ENCODE data around the gene ANGPTL4.
A peak's percentile ranks its signal among the peaks of the same experiment; 100 is the strongest.
"Not testable (repeated sequence)": the region's sequence is repeated elsewhere in the genome, so short reads cannot be mapped to it uniquely, and the experiment has no call there.

ANGPTL4 gene

GRCh38 chr19:8334458-8335342 lies 29.3 kb upstream of the ANGPTL4 start:
- DNase-seq (ENCODE audit: low spot score): no peak

DNA sequence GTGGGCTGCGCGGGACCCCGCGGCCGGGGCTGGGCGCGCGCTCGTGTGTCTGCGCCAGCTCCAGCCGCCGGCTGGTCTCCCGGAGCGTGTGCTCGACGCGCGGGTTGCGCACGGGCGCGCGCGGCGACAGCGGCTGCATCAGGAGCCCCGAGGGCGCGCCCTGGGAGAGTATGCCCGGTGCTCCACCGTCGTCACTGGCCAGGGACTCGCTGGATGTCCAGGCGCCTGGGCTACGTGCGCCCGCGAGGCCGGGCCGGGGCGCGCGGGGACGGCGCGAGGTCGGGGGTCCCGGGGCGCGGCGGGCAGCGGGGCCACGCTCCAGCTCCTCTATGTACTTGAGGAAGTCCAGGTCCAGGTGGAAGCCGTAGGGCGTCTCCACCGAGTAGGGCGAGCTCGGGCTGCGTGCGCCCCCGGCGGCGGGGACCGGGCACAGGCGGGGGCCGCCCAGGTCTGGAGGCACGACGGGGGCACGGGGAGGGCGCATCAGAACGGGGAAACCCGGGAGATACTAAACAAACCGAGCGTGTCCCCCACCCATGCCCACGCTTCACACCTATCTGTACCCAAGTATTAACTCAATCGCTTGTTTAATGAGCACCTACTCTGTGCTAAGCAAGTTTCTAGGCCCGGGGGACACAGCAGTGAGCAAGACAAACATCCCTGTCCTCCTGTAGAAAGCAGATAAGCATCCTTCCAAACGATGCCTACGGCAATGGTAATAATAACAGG lies 28.4 kb upstream of the ANGPTL4 start:
- DNase-seq (ENCODE audit: low spot score): no peak

GRCh38 chr19:8336072-8336569 lies 27.8 kb upstream of the ANGPTL4 start:
- DNase-seq (ENCODE audit: low spot score): no peak

- no peak for DNase-seq (ENCODE audit: low spot score)
Measured at GRCh38 chr19:8336660-8337059, 27.3 kb upstream of the ANGPTL4 start.

DNA sequence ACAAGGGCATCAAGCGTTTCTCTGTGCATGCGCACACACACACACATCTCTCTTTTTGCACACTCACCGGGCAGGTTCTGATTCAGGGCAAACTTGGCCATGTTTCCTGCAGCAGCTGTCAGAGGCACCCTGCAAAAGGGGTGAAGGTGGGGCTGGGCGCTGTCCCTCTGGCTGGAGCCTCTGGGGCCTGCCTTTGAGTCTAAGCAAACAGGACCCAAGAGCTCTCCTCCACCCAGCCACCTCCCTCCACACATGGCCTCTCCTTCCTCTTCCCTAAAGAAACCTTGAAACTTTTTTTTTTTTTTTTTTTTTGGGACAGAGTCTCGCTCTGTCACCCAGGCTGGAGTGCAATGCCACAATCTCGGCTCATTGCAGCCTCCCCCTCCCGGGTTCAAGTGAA lies 26.2 kb upstream of the ANGPTL4 start:
- DNase-seq (ENCODE audit: low spot score): no peak

DNA sequence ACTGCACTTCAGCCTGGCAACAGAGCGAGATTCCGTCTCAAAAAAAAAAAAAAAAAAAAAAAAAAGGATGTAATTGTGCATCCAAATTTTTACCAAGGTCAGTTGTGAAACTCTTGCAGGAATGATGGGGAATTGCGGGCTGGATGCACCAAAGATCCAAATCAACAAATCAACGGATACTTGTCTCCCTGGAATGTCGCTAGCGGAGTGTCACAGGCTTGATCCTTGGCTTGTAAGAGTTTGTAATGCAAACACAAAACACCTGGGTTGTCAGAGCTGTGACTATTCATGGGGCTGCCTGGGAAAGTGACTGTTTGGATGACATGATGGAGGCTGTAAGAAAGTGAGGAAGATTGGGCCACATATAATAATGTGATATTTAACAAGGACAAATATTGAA lies 25.1 kb upstream of the ANGPTL4 start:
- no peak for DNase-seq (ENCODE audit: low spot score)

GRCh38 chr19:8340341-8341096 lies 23.4 kb upstream of the ANGPTL4 start:
- no peak for DNase-seq (ENCODE audit: low spot score)

DNA sequence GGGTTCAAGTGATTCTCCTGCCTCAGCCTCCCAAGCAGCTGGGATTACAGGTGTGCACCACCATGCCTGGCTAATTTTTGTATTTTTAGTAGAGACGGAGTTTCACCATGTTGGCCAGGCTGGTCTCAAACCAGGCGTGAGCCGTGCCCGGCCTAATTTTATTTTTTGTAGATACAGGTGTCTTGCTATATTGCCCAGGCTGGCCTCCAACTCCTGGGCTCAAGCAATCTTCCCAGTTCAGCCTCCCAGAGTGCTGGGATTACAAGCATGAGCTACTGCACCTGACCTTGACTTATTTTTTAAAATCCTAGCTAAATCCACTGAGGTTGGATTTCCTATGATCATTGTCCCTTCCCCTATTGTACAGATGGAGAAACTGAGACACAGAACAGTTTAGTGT lies 22.5 kb upstream of the ANGPTL4 start:
- not testable (repeated sequence) for DNase-seq (ENCODE audit: low spot score)

DNA sequence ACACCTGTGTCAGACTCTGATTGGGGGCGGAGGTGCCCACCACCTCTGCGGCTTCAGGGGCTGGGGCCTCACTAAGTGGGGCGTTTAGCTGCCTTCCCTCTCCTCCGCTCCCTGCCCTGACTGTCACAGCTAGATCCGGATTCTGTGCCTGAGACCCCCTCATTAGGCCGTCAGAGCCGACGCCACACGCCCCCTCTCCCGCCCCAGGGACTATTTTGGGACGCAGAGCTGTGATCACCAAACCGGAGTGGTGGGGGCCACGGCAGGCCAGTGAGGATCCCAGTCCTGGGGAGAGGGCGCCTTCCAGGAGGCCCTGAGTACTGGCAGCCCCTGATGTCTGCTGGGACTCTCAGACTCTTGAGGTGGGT lies 21.7 kb upstream of the ANGPTL4 start:
- DNase-seq (ENCODE audit: low spot score): no peak

DNA sequence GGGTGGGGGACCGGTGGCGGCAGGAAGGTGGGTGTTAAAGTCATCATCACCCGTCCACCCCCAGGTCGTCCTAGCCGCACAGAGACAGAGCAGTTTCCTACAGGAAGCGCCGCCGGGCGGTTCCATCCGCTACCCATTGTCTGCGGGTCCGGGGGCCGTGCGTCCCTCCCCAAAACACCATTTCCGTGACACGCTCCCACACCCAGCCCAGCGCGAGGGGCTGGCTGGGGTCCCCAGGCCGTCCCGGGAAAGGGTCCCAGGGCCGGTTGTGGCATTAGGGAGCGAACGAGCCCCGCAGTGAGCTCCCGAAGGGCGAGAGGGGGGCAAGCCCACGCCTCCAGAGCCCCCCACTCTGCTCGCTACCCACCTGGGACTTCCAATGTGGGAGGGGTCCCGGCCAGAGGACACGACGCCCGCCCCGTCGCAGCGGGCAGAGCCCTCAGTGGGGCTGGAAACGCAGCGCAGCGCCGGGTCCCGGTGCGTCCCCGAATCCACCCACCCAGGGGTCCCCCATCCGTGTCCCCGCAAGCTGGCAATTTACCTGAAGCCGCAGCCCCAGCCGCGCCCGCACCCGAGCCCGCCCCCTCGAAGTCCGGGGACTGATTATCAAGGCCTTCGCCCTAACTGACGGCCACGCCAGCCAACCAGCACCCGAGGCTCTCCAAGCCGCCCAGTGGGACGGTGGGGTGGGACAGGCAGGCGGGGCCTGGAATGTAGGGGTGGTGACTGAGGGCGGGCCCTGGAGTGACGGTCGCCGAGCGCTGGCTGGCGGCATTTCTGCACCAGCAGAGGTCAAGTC lies 21.1 kb upstream of the ANGPTL4 start, which contains the start of gene KANK3:
KANK3 (minus strand) TSS at position 579 of the 799 bp plus-strand sequence. CDS start 5,434 bp downstream, outside the sequence.
- DNase-seq (ENCODE audit: low spot score): peak; percentile 95

DNA sequence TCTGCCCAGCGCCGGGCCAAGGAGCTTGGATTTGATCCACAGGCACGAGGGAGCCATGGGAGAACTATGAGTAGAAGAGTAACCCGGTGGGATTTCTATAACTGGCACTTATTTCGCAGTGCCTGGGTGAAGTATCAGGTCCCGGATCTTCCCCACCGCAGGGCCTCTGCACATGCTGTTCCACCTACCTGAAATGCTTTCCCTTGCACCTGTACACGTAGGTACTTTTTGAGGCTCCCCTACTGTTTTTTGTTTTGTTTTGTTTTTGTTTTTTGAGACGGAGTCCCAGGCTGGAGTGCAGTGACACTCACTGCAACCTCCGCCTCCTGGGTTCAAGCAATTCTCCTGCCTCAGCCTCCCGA lies 20.5 kb upstream of the ANGPTL4 start:
- no peak for DNase-seq (ENCODE audit: low spot score)

DNA sequence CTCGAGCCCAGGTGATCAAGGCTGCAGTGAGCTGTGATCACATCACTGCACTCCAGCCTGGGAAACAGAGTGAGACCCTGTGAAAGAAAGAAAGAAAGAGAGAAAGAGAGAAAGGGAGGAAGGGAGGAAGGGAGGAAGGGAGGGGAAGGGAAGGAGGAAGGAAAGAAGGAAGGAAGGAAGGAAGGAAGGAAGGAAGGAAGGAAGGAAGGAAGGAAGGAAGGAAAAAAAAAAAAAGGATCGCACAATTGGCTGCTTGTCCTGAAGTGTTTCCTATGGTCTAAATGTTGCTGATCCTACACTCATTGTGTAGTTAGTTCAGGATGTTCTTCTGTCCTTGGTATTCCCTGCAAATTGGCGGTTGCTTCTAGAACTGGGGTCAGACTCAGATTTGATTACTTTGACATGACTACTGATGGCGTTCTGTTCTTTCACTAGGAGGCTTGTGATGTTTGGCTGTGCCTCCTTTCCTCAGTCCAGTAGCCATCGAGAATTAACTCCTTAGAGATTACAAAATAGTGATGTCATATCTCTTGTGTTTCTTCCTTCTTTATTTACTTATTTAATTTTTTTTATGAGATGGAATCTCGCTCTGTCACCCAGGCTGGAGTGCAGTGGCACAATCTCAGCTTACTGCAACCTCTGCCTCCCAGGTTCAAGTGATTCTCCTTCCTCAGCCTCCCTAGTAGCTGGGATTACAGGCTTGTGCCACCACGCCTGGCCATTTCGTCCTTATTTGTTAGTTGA lies 14.2 kb upstream of the ANGPTL4 start:
- DNase-seq (ENCODE audit: low spot score): not testable (repeated sequence)

GRCh38 chr19:8352134-8352827 lies 11.7 kb upstream of the ANGPTL4 start:
- no peak for DNase-seq (ENCODE audit: low spot score)

GRCh38 chr19:8352845-8353244 lies 11.1 kb upstream of the ANGPTL4 start:
- not testable (repeated sequence) for DNase-seq (ENCODE audit: low spot score)

GRCh38 chr19:8355631-8356402 lies 8.1 kb upstream of the ANGPTL4 start:
- no peak for DNase-seq (ENCODE audit: low spot score)

GRCh38 chr19:8357007-8357521 lies 6.9 kb upstream of the ANGPTL4 start:
- no peak for DNase-seq (ENCODE audit: low spot score)

DNA sequence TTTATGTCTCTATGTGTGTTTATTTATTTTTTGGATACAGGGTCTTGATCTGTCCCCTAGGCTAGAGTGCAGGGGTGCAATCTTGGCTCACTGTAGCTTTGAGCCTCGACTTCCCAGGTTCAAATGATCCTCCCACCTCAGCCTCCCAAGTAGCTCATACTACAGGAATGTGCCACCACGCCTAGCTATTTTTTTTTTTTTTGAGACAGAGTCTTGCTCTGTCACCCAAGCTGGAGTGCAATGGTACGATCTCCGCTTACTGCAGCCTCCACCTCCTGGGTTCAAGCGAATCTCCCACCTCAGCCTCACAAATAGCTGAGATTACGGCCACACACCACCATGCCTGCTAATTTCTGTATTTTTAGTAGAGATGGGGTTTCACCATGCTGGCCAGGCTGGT lies 5.0 kb upstream of the ANGPTL4 start:
- no peak for DNase-seq (ENCODE audit: low spot score)

GRCh38 chr19:8360196-8360595 lies 3.8 kb upstream of the ANGPTL4 start:
- DNase-seq (ENCODE audit: low spot score): no peak

Data from CD4-positive, alpha-beta T cell treated with Interleukin-6 at 100 ng/mL for 8 hours (primary cell).